Hepatic stellate cell (primary cell): Measurements from ENCODE around the gene WDR75.

Experiments used
- DNase-seq: peaks from one replicate; pipeline ENCODE4 v3.0.0; 2011; ENCODE audit warnings: low spot score

WDR75 gene

DNA sequence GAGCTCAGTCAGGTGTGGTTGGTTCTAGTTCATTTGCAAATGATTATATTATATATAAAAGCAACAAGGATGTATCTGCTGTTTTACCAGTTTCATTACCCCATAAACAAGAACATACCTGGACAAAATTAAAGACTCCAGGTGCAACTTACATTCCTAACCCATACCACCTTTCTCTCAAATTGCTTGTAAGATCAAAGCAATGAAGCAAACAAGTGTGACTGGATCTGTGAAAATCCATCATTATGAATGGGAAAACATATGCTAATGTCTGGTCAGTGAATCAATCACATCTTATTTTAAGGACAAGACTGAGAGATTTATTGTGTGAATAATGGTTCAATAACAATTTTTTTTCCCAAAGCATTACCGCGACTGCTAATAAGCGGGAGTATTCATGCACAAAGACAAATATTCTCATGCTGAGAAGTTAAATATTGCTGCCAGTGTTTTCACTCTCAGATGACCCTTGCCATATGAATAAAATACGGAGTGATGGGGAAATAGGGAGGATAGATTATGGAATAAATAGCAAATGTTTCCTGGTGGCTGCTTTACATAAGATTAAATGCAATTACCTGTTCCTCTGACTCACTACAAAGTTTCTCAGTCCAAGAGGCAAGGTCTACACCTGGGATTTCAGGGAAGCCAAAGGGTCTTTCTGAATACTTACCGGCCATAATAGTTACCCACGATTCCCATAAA lies 59.3 kb downstream of the WDR75 start:
- DNase-seq, result no peak

DNA sequence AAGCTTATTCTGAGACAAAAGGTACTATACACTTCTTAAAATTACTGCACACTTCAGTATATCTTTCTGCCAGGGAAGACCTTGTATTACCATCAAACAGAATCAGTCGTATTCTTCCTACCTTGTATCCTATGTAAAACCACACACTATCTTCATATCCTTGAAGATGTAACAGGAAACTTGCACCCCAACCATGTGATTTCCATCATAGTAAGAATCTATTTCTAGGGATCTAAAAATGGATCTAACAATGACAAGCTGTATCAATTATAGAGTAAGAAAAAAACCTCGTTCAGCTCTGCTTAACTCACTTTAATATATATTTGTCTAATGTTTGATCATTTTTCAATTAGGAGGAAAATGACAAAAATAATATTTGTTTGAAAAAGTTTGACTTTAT lies 60.2 kb downstream of the WDR75 start:
- no peak for DNase-seq

DNA sequence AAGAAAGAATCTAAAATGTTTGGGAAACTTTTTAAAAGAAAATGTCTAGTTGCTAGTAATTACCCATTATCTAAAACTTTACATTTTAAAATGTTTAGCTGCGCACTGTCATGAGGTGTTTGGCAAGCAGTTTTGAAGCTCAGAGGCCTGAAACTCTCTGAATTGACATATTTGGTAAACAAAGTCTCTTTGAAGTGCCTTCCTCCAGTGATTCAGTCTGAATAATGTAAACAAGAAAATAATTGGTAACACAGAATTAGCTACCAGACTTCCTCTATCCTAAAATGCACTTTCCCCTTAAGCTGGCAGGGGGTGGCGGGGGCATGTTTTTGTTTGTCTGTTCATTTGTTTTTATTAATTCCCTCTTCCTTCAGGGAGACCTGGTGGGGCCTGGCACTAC lies 61.4 kb downstream of the WDR75 start:
- no peak for DNase-seq

GRCh38 chr2:189504238-189504637 lies 63.0 kb downstream of the WDR75 start:
- DNase-seq, result no peak

DNA sequence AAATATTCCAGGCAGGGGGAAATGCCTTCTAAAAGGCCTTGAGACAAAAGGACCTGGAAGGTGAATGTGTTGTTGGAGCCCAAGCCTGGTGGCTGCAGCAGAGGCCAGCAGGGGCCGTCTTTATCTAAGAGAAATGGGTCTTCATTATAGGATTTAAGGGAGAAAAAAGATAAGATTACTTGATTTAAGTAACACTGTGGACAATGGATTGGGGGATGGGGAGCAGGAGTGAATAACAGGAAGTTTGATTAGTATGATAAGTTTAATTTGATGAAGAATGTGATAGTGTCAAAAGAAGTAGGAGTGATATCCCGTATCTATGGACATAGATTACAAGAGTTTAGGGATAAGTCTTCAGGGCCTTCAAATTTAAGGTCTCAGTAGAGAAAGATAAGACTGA lies 64.2 kb downstream of the WDR75 start:
- no peak for DNase-seq

GRCh38 chr2:189506514-189506976 lies 65.3 kb downstream of the WDR75 start:
- no peak for DNase-seq

DNA sequence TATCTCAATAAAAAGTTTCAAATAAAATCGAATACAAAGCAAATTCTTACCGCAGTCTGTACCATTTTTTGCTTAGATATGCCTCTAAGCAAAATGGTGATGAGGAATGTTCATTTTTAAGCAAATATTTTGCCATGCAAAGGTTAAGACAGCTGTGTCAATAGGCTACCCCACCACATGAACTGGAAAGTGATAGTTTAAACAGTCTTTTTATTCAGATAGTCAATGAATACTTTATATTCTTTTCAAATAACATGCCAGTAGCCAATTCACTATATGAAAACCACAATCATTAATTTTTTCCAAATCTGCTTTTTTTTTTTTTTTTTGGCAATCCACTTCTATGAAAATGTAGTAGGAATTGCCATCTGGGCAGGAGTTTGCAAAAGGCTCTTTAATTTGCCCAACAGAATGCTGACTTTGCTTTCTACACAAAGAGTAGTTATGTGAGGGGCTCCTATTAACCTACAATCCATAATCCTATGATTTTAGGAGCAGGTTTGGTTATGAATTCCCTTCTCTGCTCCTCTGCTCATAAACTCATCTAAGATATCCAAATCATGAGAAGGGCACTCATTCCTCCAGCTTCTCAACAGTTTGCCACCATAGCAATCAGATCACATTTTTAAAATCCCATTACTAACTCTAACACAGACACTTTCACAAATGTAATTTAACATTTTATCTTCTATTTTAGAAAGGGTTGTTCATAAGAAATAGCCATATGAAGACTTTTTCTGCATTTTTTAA lies 70.1 kb downstream of the WDR75 start:
- no peak for DNase-seq

DNA sequence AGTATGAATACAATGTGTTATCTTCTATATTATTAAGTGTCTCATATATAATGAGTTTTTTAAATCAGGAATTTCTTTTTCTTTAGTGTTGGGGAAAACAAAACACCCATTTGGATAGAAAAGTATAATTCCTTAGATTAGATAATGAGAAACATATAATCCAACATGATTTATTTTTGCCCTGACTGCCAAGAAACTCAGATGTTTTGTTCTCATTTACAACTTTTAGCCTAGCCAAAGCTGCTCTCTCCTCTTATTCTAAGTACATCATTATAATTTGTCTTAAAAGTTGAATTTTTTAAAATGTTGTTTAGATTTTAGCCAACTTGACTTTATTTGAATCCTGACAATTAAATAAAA lies 70.7 kb downstream of the WDR75 start:
- no peak for DNase-seq

DNA sequence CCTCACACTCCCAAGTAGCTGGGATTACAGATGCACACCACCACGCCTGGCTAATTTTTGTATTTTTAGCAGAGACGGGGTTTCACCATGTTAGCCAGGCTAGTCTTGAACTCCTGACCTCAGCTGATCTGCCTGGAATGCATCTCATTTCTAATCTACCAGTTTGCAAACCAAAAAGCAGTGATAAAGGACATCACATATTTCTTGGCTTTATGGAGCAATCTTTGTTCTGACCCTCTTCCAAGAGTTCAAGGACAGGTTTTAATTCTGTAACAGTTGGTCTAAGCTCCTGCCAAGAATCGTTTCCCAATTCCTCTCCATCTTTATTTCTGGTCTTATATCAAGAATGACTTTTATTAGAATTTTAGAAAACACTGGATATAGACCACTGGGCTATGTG lies 71.6 kb downstream of the WDR75 start:
- DNase-seq, result no peak

DNA sequence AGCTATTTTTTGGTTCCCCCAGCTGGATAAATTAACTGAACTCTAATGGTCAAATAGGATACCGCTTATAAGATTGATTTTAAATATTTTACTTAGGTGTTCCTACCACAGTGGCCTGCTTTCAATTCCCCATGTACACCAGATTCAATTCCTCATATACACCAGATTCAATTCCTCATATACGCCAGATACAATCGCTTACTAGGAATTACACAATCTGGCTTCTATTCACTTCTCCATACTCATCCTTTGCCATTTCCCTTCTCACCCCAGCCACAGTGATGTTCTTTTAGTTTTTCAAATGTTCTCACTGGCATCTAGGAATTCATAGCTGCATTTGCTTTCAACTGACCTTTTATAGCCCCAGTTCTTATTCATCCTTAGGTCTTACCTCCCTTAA lies 72.8 kb downstream of the WDR75 start:
- no peak for DNase-seq

GRCh38 chr2:189515264-189515663 lies 74.0 kb downstream of the WDR75 start:
- DNase-seq, result peak; percentile 22

- DNase-seq, result no peak
These were observed 75.3 kb downstream of the WDR75 start for GRCh38 chr2:189516546-189516945.

GRCh38 chr2:189517847-189518535 lies 76.7 kb downstream of the WDR75 start:
- no peak for DNase-seq

DNA sequence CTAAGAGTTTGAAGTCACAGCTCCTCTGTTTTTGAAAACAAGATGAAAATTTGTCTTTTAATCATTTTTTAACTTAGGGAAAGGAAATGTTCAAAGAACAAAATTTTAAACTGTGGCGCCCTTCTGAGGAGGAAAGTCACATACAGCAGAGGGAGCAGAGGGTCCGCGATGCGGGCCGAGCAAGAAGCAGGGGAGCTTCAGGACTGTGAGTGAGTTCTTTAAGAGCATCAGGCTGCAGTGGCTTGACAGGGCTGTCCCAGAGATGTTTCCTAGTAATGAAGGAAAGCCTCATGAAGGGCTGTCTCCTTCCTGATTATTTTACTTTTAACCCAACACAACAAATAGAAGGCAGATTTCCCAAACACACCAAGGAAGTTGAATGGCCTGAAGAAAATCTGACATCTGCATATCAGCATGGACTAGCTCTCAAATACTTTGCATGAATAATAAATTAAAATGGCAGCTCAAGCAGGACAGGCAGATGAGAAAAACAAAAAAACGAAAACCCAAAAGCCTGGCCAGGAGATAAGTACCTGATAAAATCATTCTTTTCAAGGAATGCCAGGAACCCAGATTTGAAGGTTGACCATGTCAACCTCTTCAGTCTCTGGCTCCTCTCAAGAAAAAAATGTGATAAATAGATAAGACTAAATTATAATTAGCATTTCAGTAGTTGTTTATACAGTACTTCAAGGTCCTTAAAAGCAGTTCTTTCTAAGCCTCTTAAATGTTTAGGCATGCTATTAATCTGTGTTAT lies 78.5 kb downstream of the WDR75 start:
- no peak for DNase-seq

DNA sequence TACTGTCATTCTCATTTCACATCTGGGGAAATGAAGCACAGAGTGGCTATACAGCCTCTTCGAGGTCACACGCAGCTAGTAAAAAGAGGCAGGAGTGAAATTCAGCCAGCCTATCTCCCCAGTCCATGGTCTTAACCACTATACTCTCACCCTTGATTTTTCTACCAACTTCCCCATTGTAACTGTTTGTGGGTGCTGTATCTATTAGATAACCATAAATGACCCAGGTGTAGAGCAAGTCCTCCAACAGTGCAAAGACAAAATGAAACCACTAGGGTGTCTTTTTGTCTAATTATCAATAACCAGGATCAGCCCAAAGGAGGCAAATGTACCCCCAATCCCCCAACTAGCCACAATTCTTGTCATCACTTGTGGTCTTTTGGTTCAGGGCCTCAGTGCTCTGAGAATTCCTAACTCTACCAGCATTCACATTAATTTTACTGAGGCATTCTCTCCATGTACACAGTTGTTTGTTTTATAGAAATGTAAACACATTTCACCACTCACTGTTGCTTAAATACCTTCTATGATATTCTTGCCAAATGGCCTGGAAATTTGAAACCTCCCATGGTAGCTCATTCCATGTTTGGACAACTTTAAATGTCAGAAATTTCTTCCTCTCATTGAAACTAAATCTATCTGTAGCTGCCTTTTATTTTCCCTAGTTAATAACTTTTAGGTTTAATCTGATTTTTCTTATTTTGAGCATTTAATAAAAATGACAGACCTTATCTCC lies 80.6 kb downstream of the WDR75 start:
- no peak for DNase-seq

DNA sequence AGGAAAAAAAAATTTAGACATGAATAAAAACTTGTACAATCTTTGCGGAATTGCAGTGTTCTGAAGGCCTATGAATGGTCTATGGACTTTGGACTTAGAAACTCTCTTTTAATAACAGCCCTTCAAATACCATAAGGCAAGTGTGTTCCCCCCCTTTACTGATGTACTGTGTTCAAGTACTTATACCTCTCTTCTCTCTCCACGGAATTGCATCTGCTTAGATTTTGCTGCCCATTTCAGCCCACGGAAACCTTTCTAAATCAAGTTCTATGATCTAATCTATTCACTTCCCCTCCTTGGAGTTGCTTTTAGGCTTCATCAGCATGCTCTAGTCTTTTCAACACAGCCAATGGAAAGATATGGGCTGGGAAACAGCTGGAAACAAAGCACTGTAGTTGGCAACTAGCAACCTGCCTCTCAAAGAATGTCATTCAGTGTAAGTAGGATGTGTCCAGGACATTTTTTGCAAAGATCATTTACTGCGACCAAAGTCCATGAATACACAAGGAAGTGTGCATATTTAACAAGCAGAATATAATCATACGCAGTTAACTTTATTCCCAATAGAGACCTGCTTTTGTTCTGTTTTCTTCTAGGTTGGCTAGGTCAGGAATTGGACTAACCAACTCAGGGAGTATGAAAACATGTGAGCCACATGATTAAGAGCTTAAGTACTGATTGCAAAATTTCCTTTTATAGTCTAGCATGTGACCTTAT lies 81.3 kb downstream of the WDR75 start:
- DNase-seq, result no peak

DNA sequence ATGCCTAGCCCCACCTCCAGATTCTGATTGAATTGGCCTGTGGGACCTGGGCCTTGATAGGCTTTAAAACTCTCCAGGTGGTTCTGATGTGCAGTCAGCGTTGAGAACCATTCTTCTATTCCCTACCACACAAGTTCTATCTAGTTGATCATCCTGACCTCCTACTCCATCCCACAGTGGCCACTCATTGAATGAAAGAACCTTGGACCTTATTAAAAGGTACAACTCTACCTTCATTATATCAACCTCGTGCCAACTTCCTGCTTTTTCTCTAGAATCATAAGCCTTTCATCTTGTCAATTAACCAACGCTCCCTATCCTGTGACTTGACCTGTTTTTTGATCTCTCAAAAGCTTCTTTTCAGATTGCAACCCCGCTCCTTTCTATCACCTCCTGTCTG lies 83.5 kb downstream of the WDR75 start:
- no peak for DNase-seq
